ENCODE results near the gene NTMT1.
"Not testable (repeated sequence)": the region's sequence is repeated elsewhere in the genome, so short reads cannot be mapped to it uniquely, and the experiment has no call there.

The NTMT1 gene

GRCh38 chr9:129655696-129656095, 29.7 kb downstream of the NTMT1 start:
- DNase-seq = no peak

GRCh38 chr9:129656795-129657390, 30.9 kb downstream of the NTMT1 start:
- no peak for DNase-seq

GRCh38 chr9:129661029-129661428, 35.1 kb downstream of the NTMT1 start:
- DNase-seq = no peak

- not testable (repeated sequence) for DNase-seq
Measured at GRCh38 chr9:129662239-129662638, 36.3 kb downstream of the NTMT1 start.

- no peak for DNase-seq
Measured at GRCh38 chr9:129664746-129665388, 38.9 kb downstream of the NTMT1 start.

- no peak for DNase-seq
Measured at GRCh38 chr9:129665389-129665775, 39.4 kb downstream of the NTMT1 start, which contains the start of gene PRRX2. Gene PRRX2 (plus strand): TSS chr9:129665647. CDS start chr9:129665868, 221 bp downstream.

- DNase-seq = no peak
Measured at GRCh38 chr9:129665814-129666520, 40.0 kb downstream of the NTMT1 start.

- no peak for DNase-seq
Measured at GRCh38 chr9:129666575-129666974, 40.6 kb downstream of the NTMT1 start.

GRCh38 chr9:129667378-129667777, 41.4 kb downstream of the NTMT1 start:
- DNase-seq = no peak

- DNase-seq = no peak
Measured at GRCh38 chr9:129667850-129668249, 41.9 kb downstream of the NTMT1 start.

- DNase-seq = no peak
Measured at GRCh38 chr9:129669141-129669718, 43.3 kb downstream of the NTMT1 start.

GRCh38 chr9:129669946-129670345, 44.0 kb downstream of the NTMT1 start:
- DNase-seq = no peak

GRCh38 chr9:129671065-129671464, 45.1 kb downstream of the NTMT1 start:
- no peak for DNase-seq

GRCh38 chr9:129671519-129671918, 45.6 kb downstream of the NTMT1 start:
- no peak for DNase-seq

GRCh38 chr9:129672702-129673101, 46.7 kb downstream of the NTMT1 start:
- DNase-seq = no peak

- no peak for DNase-seq
Measured at GRCh38 chr9:129673602-129674001, 47.6 kb downstream of the NTMT1 start.

- DNase-seq = no peak
Measured at GRCh38 chr9:129674229-129674628, 48.3 kb downstream of the NTMT1 start.

GRCh38 chr9:129675620-129676019, 49.7 kb downstream of the NTMT1 start:
- DNase-seq = no peak

GRCh38 chr9:129676287-129676686, 50.3 kb downstream of the NTMT1 start:
- no peak for DNase-seq

GRCh38 chr9:129676975-129677374, 51.0 kb downstream of the NTMT1 start:
- DNase-seq = peak; percentile 80

GRCh38 chr9:129677456-129677855, 51.5 kb downstream of the NTMT1 start:
- DNase-seq = no peak

GRCh38 chr9:129678844-129679243, 52.9 kb downstream of the NTMT1 start:
- DNase-seq = no peak

GRCh38 chr9:129679537-129679936, 53.6 kb downstream of the NTMT1 start:
- no peak for DNase-seq

GRCh38 chr9:129681924-129682323, 56.0 kb downstream of the NTMT1 start:
- no peak for DNase-seq
